ENCODE measurements around the gene COX6B1. TPM values are rescaled to one million over a fixed set of nuclear protein-coding genes. Genes with fewer than 3 reads are reported as not detected.
A peak's percentile ranks its signal among the peaks of the same experiment; 100 is the strongest.

COX6B1 gene
- total RNA-seq, 1 experiment from 2014 or later = 213 TPM

DNA sequence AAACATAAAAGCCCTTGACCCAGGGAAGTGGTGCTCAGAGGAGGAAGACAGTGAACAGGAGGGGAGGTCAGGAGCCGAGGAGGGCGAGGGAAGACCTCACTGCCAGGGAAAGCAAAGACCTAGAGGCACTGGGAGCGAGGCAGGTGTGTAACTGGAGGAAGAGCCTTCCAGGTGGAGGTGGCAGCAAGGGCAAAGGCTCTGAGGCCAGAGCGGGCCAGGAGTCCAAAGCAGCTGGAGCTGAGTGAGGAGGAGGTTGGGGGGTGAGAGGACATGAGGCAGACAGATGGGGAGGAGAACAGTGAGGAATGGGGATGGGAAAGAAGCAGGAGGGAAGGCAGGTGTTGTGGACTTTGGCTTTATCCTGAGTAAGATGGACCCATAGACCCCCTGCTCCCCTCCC lies 21.9 kb downstream of the COX6B1 start:
- no peak overlapping the region for H3K4me3 Mint-ChIP-seq (ENCODE audit: unreplicated experiment)
- no TSS peak for BruUV-seq (replicated peaks)
- ChIA-PET POLR2A (interaction anchor here (0.9 kb wide), 1 partner anchor 8 kb away, joined by 3 read pairs; no protein-coding TSS in a partner anchor), CTCF (interaction anchor here (0.5 kb wide), 1 partner anchor 317 kb away, joined by 3 read pairs; no protein-coding TSS in a partner anchor)
- intact Hi-C loops (cut with micrococcal nuclease) = no loop called here
- H3K9me3 Mint-ChIP-seq (ENCODE audit: unreplicated experiment) = no peaks in the 10 kb centered on the region
- peaks cover 6% of the 10 kb centered on the region for H3K4me1 Mint-ChIP-seq (ENCODE audit: insufficient read depth, unreplicated experiment)
- DNase-seq (ENCODE audit: unreplicated experiment) = no peak
- no peak overlapping the region for H3K27ac Mint-ChIP-seq (ENCODE audit: low read depth, unreplicated experiment)
- no peak for TF ChIP-seq CTCF (IDR thresholded peaks at IDR 0.05; ENCODE audit: unreplicated experiment)
- peaks cover 33% of the 10 kb centered on the region for H3K27me3 Mint-ChIP-seq (ENCODE audit: insufficient read depth, unreplicated experiment)
- H3K36me3 Mint-ChIP-seq (ENCODE audit: insufficient read depth, unreplicated experiment) = no peaks in the 10 kb centered on the region

DNA sequence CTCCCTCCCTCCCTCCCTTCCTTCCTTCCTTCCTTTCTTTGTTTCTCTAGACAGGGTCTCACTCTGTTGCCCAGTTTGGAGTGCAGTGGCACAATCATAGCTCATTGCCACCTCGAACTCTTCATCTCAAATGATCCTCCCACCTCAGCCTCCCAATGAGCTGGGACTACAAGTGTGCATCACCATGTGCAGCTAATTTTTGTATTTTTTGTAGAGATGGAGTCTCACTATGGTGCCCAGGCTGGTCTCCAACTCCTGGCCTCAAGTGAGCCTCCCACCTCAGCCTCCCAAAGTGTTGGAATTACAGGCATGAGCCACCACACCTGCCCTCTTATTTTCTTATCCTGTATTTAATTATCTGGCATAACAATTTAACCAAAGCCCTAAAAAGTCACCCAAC lies 22.6 kb downstream of the COX6B1 start:
- ChIA-PET CTCF (interaction anchor here (1.0 kb wide), 1 partner anchor 45 kb away, joined by 3 read pairs; no protein-coding TSS in a partner anchor), POLR2A (interaction anchor here (0.9 kb wide), 1 partner anchor 9 kb away, joined by 3 read pairs; no protein-coding TSS in a partner anchor)
- Mint-ChIP-seq H3K36me3 (ENCODE audit: insufficient read depth, unreplicated experiment) (no peaks in the 10 kb centered on the region), H3K9me3 (ENCODE audit: unreplicated experiment) (no peaks in the 10 kb centered on the region), H3K27ac (ENCODE audit: low read depth, unreplicated experiment) (no peak overlapping the region), H3K27me3 (ENCODE audit: insufficient read depth, unreplicated experiment) (peaks cover 37% of the 10 kb centered on the region), H3K4me1 (ENCODE audit: insufficient read depth, unreplicated experiment) (peaks cover 6% of the 10 kb centered on the region), H3K4me3 (ENCODE audit: unreplicated experiment) (no peak overlapping the region)
- no peak for DNase-seq (ENCODE audit: unreplicated experiment)
- no TSS peak for BruUV-seq (replicated peaks)
- TF ChIP-seq CTCF (IDR thresholded peaks at IDR 0.05; ENCODE audit: unreplicated experiment) = no peak
- intact Hi-C loops (cut with micrococcal nuclease) = no loop called here

GRCh38 chr19:35671818-35672217 lies 23.7 kb downstream of the COX6B1 start:
- no peak for DNase-seq (ENCODE audit: unreplicated experiment)
- Mint-ChIP-seq H3K9me3 (ENCODE audit: unreplicated experiment) (no peaks in the 10 kb centered on the region), H3K27ac (ENCODE audit: low read depth, unreplicated experiment) (no peak overlapping the region), H3K36me3 (ENCODE audit: insufficient read depth, unreplicated experiment) (peaks cover 7% of the 10 kb centered on the region), H3K27me3 (ENCODE audit: insufficient read depth, unreplicated experiment) (peaks cover 47% of the 10 kb centered on the region), H3K4me3 (ENCODE audit: unreplicated experiment) (no peak overlapping the region), H3K4me1 (ENCODE audit: insufficient read depth, unreplicated experiment) (peaks cover 6% of the 10 kb centered on the region)
- CTCF ChIA-PET = interaction anchor here (0.6 kb wide), 2 partner anchors 10 to 391 kb away, joined by 3 to 5 read pairs; no protein-coding TSS in a partner anchor
- POLR2A ChIA-PET = interaction anchor here (0.7 kb wide), 1 partner anchor 293 kb away, joined by 3 read pairs; no protein-coding TSS in a partner anchor
- intact Hi-C loops (cut with micrococcal nuclease) = no loop called here
- BruUV-seq (replicated peaks) = no TSS peak
- no peak for TF ChIP-seq CTCF (IDR thresholded peaks at IDR 0.05; ENCODE audit: unreplicated experiment)

- intact Hi-C loops (cut with micrococcal nuclease) = no loop called here
- Mint-ChIP-seq H3K4me1 (ENCODE audit: insufficient read depth, unreplicated experiment) (peaks cover 6% of the 10 kb centered on the region), H3K27ac (ENCODE audit: low read depth, unreplicated experiment) (no peak overlapping the region), H3K9me3 (ENCODE audit: unreplicated experiment) (no peaks in the 10 kb centered on the region), H3K4me3 (ENCODE audit: unreplicated experiment) (peak overlapping the region; percentile 70), H3K36me3 (ENCODE audit: insufficient read depth, unreplicated experiment) (peaks cover 7% of the 10 kb centered on the region), H3K27me3 (ENCODE audit: insufficient read depth, unreplicated experiment) (peaks cover 47% of the 10 kb centered on the region)
- TF ChIP-seq CTCF (IDR thresholded peaks at IDR 0.05; ENCODE audit: unreplicated experiment) = no peak
- ChIA-PET POLR2A (interaction anchor here (0.6 to 0.7 kb wide), 2 partner anchors 15 to 182 kb away, joined by 3 to 4 read pairs; no protein-coding TSS in a partner anchor), CTCF (interaction anchor here (0.6 to 0.7 kb wide), 3 partner anchors 19 to 26 kb away, joined by 3 to 7 read pairs (median 5); no protein-coding TSS in a partner anchor)
- no TSS peak for BruUV-seq (replicated peaks)
- peak; percentile 61 for DNase-seq (ENCODE audit: unreplicated experiment)
Measured at GRCh38 chr19:35673121-35673804, 25.1 kb downstream of the COX6B1 start.
